Activated CD8-positive, alpha-beta T cell treated with anti-CD3 and anti-CD28 coated beads for 36 hours (primary cell): ENCODE results near the gene NDUFV1. TPM values are rescaled to one million over a fixed set of nuclear protein-coding genes. Genes with fewer than 3 reads are reported as not detected.
A peak's percentile ranks its signal among the peaks of the same experiment; 100 is the strongest.

Experiments
- ATAC-seq: fragments of 200-7000 bp; cut with Tn5 transposase; one replicate; pipeline ENCODE4 v1.10.0; 2021; ENCODE audit warnings: mild to moderate bottlenecking, moderate library complexity
- CTCF ChIA-PET: fragments of 350-600 bp; sonication (Branson Sonifier 250); formaldehyde crosslinking; loops from one replicate; lab custom pipeline; 2021; ENCODE audit warnings: antibody characterized with exemption; lab: Charles Lee
- POLR2A ChIA-PET: fragments of 350-600 bp; sonication (Branson Sonifier 250); formaldehyde crosslinking; loops from one replicate; lab custom pipeline; 2021; ENCODE audit warnings: antibody characterized with exemption; lab: Charles Lee
- DNase-seq: peaks from one replicate; pipeline ENCODE4 v3.0.0-alpha.2; 2020
- H3K27ac Mint-ChIP-seq: one replicate; pipeline ENCODE4 v1.8.0; 2021; ENCODE audit warnings: mild to moderate bottlenecking, mixed read lengths
- H3K27me3 Mint-ChIP-seq: one replicate; pipeline ENCODE4 v1.8.0; 2021; ENCODE audit warnings: mixed read lengths
- H3K36me3 Mint-ChIP-seq: one replicate; pipeline ENCODE4 v1.8.0; 2021; ENCODE audit warnings: low read depth, mixed read lengths
- H3K4me1 Mint-ChIP-seq: one replicate; pipeline ENCODE4 v1.8.0; 2021; ENCODE audit warnings: low read depth, mixed read lengths
- H3K4me3 Mint-ChIP-seq: one replicate; pipeline ENCODE4 v1.8.0; 2021; ENCODE audit warnings: mild to moderate bottlenecking, moderate library complexity, mixed read lengths
- H3K9me3 Mint-ChIP-seq: one replicate; pipeline ENCODE4 v1.8.0; 2021; ENCODE audit warnings: mixed read lengths
- intact Hi-C: fragments of 100-400 bp; cut with micrococcal nuclease; formaldehyde crosslinking; loops from one replicate; pipeline ENCODE4 v1.10.0; 2022
- total RNA-seq, 2 experiments: library from RNA; stranded (reverse); gene quantifications; one replicate each; pipeline ENCODE4 v1.2.3, GENCODE V29; 2021
- TF ChIP-seq, protein P1 (sequence below): fragments of 200-600 bp; IDR thresholded peaks from one replicate; pipeline ENCODE4 v1.8.0; 2022; ENCODE audit warnings: antibody characterized with exemption, mild to moderate bottlenecking

The NDUFV1 gene
- total RNA-seq, 2 experiments from 2014 or later = 315 to 317 TPM

DNA sequence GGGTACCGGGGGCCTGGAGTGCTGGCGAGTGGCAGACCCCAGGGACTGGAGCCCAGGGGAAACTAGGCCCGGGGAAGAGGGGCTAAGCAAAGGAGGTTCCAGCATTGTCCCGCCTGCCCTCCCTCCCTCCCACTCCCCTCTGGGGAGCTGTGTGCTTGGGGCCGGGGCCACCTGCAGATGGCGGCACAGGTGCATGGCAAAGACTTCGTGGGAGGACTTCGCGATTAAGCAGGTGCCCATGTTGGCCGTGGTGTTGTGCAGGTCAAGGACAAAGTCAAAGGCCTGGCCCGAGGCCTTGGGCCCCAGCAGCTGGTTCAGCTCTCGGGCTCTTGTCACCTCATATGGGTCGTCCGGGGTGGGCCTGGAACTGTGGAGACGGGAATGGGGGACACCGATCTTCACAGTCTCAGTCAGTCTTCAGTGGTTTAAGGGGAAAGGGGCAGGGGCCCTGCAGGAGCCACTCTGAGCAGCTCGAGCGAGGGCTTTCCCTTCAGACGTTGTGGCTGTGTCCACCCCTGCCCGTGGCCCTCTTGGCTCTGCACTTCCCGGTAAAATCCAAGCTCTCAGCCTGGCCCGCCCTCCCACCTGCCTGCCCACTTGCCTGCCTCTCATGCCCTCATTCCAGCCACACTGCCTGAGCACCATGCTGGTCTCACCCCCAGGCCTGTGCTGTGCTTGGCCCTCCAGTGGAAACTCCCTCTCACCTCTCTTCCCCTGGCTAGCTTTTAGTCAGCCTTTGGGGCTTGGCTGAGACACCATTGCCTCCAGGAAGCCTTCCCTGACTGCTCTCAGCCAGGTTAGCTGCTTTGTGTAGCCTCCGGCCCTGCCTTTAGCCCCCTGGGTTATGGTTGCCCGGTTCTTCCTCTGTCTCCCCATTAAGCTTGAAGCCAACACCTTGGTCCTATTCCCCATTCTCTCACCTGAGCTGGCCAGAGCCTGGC is 39.1 kb downstream of the NDUFV1 start:
- Mint-ChIP-seq H3K9me3 (peaks cover 2% of the 10 kb centered on the region), H3K4me3 (no peak overlapping the region), H3K27me3 (no peaks in the 10 kb centered on the region), H3K36me3 (no peaks in the 10 kb centered on the region), H3K4me1 (peaks cover 51% of the 10 kb centered on the region), H3K27ac (peak overlapping the region; percentile 62)
- POLR2A ChIA-PET = interaction anchor here (0.6 to 1.3 kb wide), 4 partner anchors 11 to 500 kb away, joined by 3 to 6 read pairs (median 4); partner anchors contain the start of gene NUDT8
- ATAC-seq = peak; percentile 31
- CTCF ChIA-PET = interaction anchor here (0.9 to 11.8 kb wide), 6 partner anchors 10 to 31 kb away, joined by 3 to 127 read pairs (median 4); partner anchors contain the start of gene NUDT8
- peak; percentile 42 for DNase-seq
- intact Hi-C loops = no loop called here
- TF ChIP-seq, protein P1, sequence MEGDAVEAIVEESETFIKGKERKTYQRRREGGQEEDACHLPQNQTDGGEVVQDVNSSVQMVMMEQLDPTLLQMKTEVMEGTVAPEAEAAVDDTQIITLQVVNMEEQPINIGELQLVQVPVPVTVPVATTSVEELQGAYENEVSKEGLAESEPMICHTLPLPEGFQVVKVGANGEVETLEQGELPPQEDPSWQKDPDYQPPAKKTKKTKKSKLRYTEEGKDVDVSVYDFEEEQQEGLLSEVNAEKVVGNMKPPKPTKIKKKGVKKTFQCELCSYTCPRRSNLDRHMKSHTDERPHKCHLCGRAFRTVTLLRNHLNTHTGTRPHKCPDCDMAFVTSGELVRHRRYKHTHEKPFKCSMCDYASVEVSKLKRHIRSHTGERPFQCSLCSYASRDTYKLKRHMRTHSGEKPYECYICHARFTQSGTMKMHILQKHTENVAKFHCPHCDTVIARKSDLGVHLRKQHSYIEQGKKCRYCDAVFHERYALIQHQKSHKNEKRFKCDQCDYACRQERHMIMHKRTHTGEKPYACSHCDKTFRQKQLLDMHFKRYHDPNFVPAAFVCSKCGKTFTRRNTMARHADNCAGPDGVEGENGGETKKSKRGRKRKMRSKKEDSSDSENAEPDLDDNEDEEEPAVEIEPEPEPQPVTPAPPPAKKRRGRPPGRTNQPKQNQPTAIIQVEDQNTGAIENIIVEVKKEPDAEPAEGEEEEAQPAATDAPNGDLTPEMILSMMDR = no peak

DNA sequence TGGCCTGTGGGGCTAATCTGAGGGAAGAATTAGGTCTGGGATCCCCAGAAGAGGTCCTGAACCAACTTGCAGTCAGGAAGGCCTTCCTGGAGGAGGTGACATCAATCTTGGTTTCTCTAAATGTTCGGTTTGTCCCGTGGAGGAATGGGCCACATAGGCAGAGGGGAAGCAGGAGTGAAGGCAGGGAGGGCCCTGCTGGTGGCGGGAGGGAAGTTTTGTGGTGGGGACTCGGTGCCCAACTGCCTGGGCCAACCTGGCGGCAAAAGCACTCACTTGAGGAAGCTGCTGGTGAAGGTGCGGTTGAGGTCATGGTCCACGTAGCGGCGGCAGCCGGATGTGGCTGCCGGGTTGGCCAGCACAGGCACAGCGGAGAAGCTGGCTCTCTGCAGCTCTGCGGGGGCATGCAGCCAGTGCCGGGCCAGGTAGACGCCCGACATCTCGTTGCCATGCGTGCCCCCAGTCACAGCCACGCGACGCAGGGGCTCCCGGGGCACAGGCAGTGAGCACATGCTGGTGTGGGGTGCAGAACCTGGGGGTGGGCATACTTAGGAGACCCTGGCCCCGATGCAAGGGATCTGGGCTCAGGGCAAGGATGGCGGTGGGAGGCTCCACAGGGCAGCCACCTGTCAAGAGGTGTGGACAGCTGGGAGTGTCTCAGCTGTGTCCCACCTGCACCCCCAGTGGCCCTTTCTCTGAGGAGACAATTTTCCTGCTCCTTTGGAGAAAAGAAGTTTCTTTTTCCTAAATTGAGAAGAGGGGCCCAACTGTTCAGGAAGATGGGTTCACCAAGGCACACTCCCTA is 40.0 kb downstream of the NDUFV1 start:
- CTCF ChIA-PET = interaction anchor here (0.7 to 11.8 kb wide), 7 partner anchors 9 to 246 kb away, joined by 3 to 127 read pairs (median 4); partner anchors contain the start of gene NUDT8
- TF ChIP-seq, protein P1 = no peak
- no peaks in the 10 kb centered on the region for H3K27me3 Mint-ChIP-seq
- peak; percentile 73 for DNase-seq
- H3K27ac Mint-ChIP-seq = peak overlapping the region; percentile 62
- POLR2A ChIA-PET = interaction anchor here (1.1 to 1.6 kb wide), 4 partner anchors 12 to 17 kb away, joined by 3 to 6 read pairs (median 4); partner anchors contain the start of gene NUDT8
- peak; percentile 28 for ATAC-seq
- intact Hi-C loops = no loop called here
- peaks cover 2% of the 10 kb centered on the region for H3K9me3 Mint-ChIP-seq
- H3K4me1 Mint-ChIP-seq = peaks cover 51% of the 10 kb centered on the region
- H3K36me3 Mint-ChIP-seq = no peaks in the 10 kb centered on the region
- H3K4me3 Mint-ChIP-seq = peak overlapping the region; percentile 3

DNA sequence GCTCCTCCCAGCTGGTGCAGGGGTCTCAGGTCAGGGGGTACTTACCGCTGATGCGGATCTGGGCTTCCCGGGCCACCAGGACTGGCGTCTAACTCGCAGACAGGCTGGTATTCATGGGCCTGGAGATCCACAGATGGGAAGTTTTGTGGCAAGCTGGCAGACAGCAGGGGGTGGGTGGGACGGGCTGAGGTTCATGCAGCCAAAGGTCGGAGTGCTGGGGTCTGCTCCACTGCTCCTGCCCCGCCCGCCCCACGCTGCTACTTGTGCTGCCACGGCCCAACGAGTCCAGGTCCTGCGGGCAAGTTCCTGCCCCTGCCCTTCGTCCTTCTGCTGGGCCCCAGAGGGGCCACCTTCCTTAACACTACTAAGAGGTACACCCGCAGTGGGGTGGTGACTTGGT is 40.7 kb downstream of the NDUFV1 start:
- POLR2A ChIA-PET = interaction anchor here (0.7 to 1.6 kb wide), 4 partner anchors 12 to 33 kb away, joined by 3 to 5 read pairs (median 3); no protein-coding TSS in a partner anchor
- Mint-ChIP-seq H3K27ac (no peak overlapping the region), H3K36me3 (no peaks in the 10 kb centered on the region), H3K4me1 (peaks cover 51% of the 10 kb centered on the region), H3K9me3 (peaks cover 2% of the 10 kb centered on the region), H3K4me3 (no peak overlapping the region), H3K27me3 (no peaks in the 10 kb centered on the region)
- no peak for ATAC-seq
- TF ChIP-seq, protein P1 = no peak
- CTCF ChIA-PET = interaction anchor here (0.7 to 11.8 kb wide), 5 partner anchors 12 to 247 kb away, joined by 3 to 127 read pairs (median 6); partner anchors contain the start of gene NUDT8
- DNase-seq = no peak
- intact Hi-C loops = no loop called here

DNA sequence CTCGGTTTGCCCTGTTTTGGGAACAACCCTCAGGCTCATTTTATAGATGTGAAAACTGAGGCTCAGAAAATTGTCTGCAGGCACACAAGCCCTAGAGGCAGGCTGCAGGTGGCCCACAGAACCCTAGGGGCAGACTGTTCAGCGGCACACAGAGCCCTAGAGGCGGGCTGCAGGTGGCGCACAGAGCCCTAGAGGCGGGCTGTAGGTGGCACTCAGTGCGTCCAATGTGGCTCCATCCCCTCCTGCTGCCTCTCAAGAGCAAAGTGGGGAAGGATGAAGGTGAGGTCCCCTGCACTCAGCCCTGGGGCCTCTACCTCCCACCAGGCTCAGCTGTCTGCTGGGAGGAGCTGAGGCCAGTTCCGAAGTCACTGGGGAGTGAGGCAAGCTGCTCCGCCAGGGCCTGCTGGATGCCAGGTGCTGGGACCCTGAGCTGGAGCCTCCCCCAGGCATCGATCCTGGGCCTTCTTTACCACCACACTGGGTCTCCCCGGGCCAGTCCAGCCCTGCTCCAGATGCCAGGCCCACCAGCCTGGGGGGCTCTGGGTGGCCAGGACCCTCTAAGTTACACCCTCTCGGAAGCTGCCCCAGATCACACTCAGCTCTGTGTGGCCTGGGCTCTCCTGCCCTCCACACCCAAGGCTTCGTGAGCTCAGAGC is 41.5 kb downstream of the NDUFV1 start:
- peaks cover 51% of the 10 kb centered on the region for H3K4me1 Mint-ChIP-seq

More for the DNA sequence above, 41.5 kb downstream of the NDUFV1 start:
- Mint-ChIP-seq H3K27me3 (no peaks in the 10 kb centered on the region), H3K4me3 (no peak overlapping the region), H3K36me3 (no peaks in the 10 kb centered on the region), H3K27ac (no peak overlapping the region), H3K9me3 (peaks cover 2% of the 10 kb centered on the region)
- TF ChIP-seq, protein P1 = peak; percentile 69
- POLR2A ChIA-PET = interaction anchor here (0.7 to 3.1 kb wide), 6 partner anchors 11 to 34 kb away, joined by 3 to 18 read pairs (median 3); partner anchors contain the start of gene NUDT8
- intact Hi-C loops = no loop called here
- peak; percentile 81 for DNase-seq
- CTCF ChIA-PET = interaction anchor here (0.8 to 11.8 kb wide), 9 partner anchors 9 to 295 kb away, joined by 3 to 127 read pairs (median 6); partner anchors contain the start of genes NUDT8, POLD4 and TBX10
- peak; percentile 86 for ATAC-seq
